IMR-90 (cell line): ENCODE results near the gene DAAM1. TPM values are rescaled to one million over a fixed set of nuclear protein-coding genes. Genes with fewer than 3 reads are reported as not detected.

Source experiments
- ATAC-seq: fragments of 200-7000 bp; cut with Tn5 transposase; 2 replicates; pipeline ENCODE4 v1.9.1; 2020; ENCODE audit warnings: low read depth, mild to moderate bottlenecking, moderate library complexity
- BruUV-seq: library from RNA; stranded (reverse); fragments of 400-500 nt; replicated peaks from 2 replicates; lab custom pipeline; 2021; lab: Mats Ljungman, UMichigan
- CTCF ChIA-PET: fragments of 300-600 bp; formaldehyde crosslinking; extraction: SDS; loops from one replicate; lab custom pipeline; 2021; ENCODE audit warnings: antibody characterized with exemption; lab: Yijun Ruan, JAX
- POLR2A ChIA-PET: fragments of 300-600 bp; sonication (Branson Sonifier 250); formaldehyde crosslinking; loops from one replicate; lab custom pipeline; 2022; ENCODE audit warnings: antibody characterized with exemption; ENCODE audit not compliant: unreplicated experiment; lab: Charles Lee
- DNase-seq: peaks from one replicate; pipeline ENCODE4 v3.0.0; 2013
- H2AFZ ChIP-seq: replicated peaks from 2 replicates; pipeline ENCODE3; 2013; ENCODE audit warnings: low read length, mild to moderate bottlenecking; ENCODE audit not compliant: poor library complexity
- H2AK5ac ChIP-seq: 2 replicates; pipeline ENCODE4 v1.6.1; 2013; ENCODE audit warnings: low read depth, low read length, inconsistent platforms
- H2AK9ac ChIP-seq: replicated peaks from 2 replicates; pipeline ENCODE3; 2013; ENCODE audit warnings: mild to moderate bottlenecking, low read depth, low read length, moderate library complexity; ENCODE audit not compliant: poor library complexity
- H2BK120ac ChIP-seq: 2 replicates; pipeline ENCODE4 v1.6.1; 2013; ENCODE audit warnings: low read depth, low read length, inconsistent platforms
- H2BK15ac ChIP-seq: 3 replicates; pipeline ENCODE4 v1.6.1; 2013; ENCODE audit warnings: low read depth, low read length, inconsistent platforms
- H2BK20ac ChIP-seq: 2 replicates; pipeline ENCODE4 v1.6.1; 2013; ENCODE audit warnings: low read depth, mild to moderate bottlenecking, inconsistent platforms, low read length, moderate library complexity
- H2BK5ac ChIP-seq: 2 replicates; pipeline ENCODE4 v1.6.1; 2013; ENCODE audit warnings: mild to moderate bottlenecking, low read depth, low read length, inconsistent platforms; ENCODE audit not compliant: poor library complexity, severe bottlenecking
- H3K14ac ChIP-seq: replicated peaks from 2 replicates; pipeline ENCODE4 v1.6.1; 2013; ENCODE audit warnings: low read depth, low read length, inconsistent platforms
- H3K18ac ChIP-seq: 2 replicates; pipeline ENCODE4 v1.6.1; 2013; ENCODE audit warnings: low read depth, low read length, control low read depth
- H3K23ac ChIP-seq: 2 replicates; pipeline ENCODE4 v1.6.1; 2013; ENCODE audit warnings: low read depth, low read length, inconsistent platforms
- H3K27ac ChIP-seq: 2 replicates; pipeline ENCODE4 v1.5.1; 2013; ENCODE audit warnings: mild to moderate bottlenecking, control low read depth, low read length; ENCODE audit not compliant: insufficient read depth
- H3K27me3 ChIP-seq: 2 replicates; pipeline ENCODE4 v1.6.1; 2013; ENCODE audit warnings: low read length; ENCODE audit not compliant: control insufficient read depth, insufficient read depth
- H3K36me3 ChIP-seq: 2 replicates; pipeline ENCODE4 v1.6.1; 2013; ENCODE audit warnings: low read length, mixed read lengths; ENCODE audit not compliant: control insufficient read depth, insufficient read depth
- H3K4ac ChIP-seq: 2 replicates; pipeline ENCODE4 v1.6.1; 2013; ENCODE audit warnings: low read depth, low read length, inconsistent platforms
- H3K4me1 ChIP-seq: 2 replicates; pipeline ENCODE4 v1.6.1; 2013; ENCODE audit warnings: low read length, mixed read lengths; ENCODE audit not compliant: control insufficient read depth, insufficient read depth
- H3K4me2 ChIP-seq: 2 replicates; pipeline ENCODE4 v1.6.1; 2013; ENCODE audit warnings: low read depth, mild to moderate bottlenecking, control low read depth, low read length, moderate library complexity
- H3K4me3 ChIP-seq: 2 replicates; pipeline ENCODE4 v1.5.1; 2013; ENCODE audit warnings: low read depth, mild to moderate bottlenecking, control low read depth, low read length, moderate library complexity; ENCODE audit not compliant: insufficient read depth
- H3K56ac ChIP-seq: 2 replicates; pipeline ENCODE4 v1.6.1; 2013; ENCODE audit warnings: low read length, inconsistent platforms; ENCODE audit not compliant: insufficient read depth; ENCODE audit errors: extremely low read depth
- H3K79me1 ChIP-seq, 2 experiments: 2 replicates each; pipeline ENCODE4 v1.6.1; 2013; ENCODE audit warnings: low read length in 2 of 2, inconsistent platforms in 1 of 2, low read depth in 1 of 2
- H3K9ac ChIP-seq: 2 replicates; pipeline ENCODE4 v1.6.1; 2013; ENCODE audit warnings: low read depth, low read length, control low read depth
- H3K9me1 ChIP-seq: 2 replicates; pipeline ENCODE4 v1.6.1; 2013; ENCODE audit warnings: low read length, inconsistent platforms; ENCODE audit not compliant: insufficient read depth
- H3K9me3 ChIP-seq: 2 replicates; pipeline ENCODE4 v1.6.1; 2013; ENCODE audit warnings: low read length; ENCODE audit not compliant: control insufficient read depth, insufficient read depth
- H4K20me1 ChIP-seq: 2 replicates; pipeline ENCODE4 v1.6.1; 2013; ENCODE audit warnings: low read length, inconsistent platforms; ENCODE audit not compliant: insufficient read depth
- H4K5ac ChIP-seq: 2 replicates; pipeline ENCODE4 v1.6.1; 2013; ENCODE audit warnings: mild to moderate bottlenecking, low read depth, low read length, control low read depth
- H4K8ac ChIP-seq, 2 experiments: 2 replicates each; pipeline ENCODE4 v1.6.1; 2013; ENCODE audit warnings: low read depth in 2 of 2, low read length in 2 of 2, control low read depth in 1 of 2, inconsistent platforms in 1 of 2
- H4K91ac ChIP-seq: 2 replicates; pipeline ENCODE4 v1.6.1; 2013; ENCODE audit warnings: low read depth, low read length, inconsistent platforms; ENCODE audit not compliant: insufficient read depth
- CHD1 ChIP-seq: IDR thresholded peaks from 2 replicates; pipeline ENCODE4 v1.6.1; 2012; ENCODE audit warnings: low read depth, low read length, improper control_type of control experiment
- ELK1 ChIP-seq: fragments of 150-350 bp; IDR thresholded peaks from 2 replicates; pipeline ENCODE4 v1.6.1; 2016; ENCODE audit warnings: low read depth, mild to moderate bottlenecking, low read length, moderate library complexity, borderline replicate concordance
- MAFK ChIP-seq: IDR thresholded peaks from 2 replicates; pipeline ENCODE4 v1.6.1; 2012; ENCODE audit warnings: low read depth, low read length, improper control_type of control experiment
- SMC3 ChIP-seq: fragments of 150-350 bp; IDR thresholded peaks from 2 replicates; pipeline ENCODE4 v1.6.1; 2016; ENCODE audit warnings: low read depth, mild to moderate bottlenecking, antibody characterized with exemption, low read length, moderate library complexity
- USF2 ChIP-seq: fragments of 150-350 bp; IDR thresholded peaks from 2 replicates; pipeline ENCODE4 v1.6.1; 2017; ENCODE audit warnings: mild to moderate bottlenecking, antibody characterized with exemption, low read length, low read depth
- WGBS, 2 experiments: methylation state at CpG; one replicate each; pipeline versions ENCODE4 v1.1.5 to v1.1.7; 2013; ENCODE audit warnings: missing lambda C conversion rate in 2 of 2; ENCODE audit not compliant: insufficient read length in 1 of 2; ENCODE audit errors: extremely low coverage in 2 of 2; 5-methylcytosine and 5-hydroxymethylcytosine counted together
- dilution Hi-C: fragments of 300-500 bp; cut with HindIII; formaldehyde crosslinking; loops from one replicate; pipeline ENCODE4 v1.14.3; 2018; ENCODE audit warnings: low sequenced_read_pairs; ENCODE audit not compliant: unreplicated experiment
- in situ Hi-C: fragments of 300-500 bp; cut with MboI; formaldehyde crosslinking; loops from 3 replicates; pipeline ENCODE4 v1.14.3; 2019; ENCODE audit warnings: low sequenced_read_pairs, inconsistent platforms, mixed read lengths
- intact Hi-C: fragments of 100-400 bp; cut with micrococcal nuclease; formaldehyde crosslinking; loops from 2 replicates; pipeline ENCODE4 v1.10.0; 2022
- polyA plus RNA-seq, 3 experiments: library from polyadenylated mRNA; depleted of rRNA; stranded (reverse); fragments of >200 nt; gene quantifications; 2 replicates each; pipeline ENCODE4 v1.2.3, GENCODE V29; 2012; ENCODE audit warnings: low replicate concordance in 1 of 3
- total RNA-seq: library from RNA; depleted of rRNA; stranded (reverse); fragments of >200 nt; gene quantifications from 2 replicates; pipeline ENCODE4 v1.2.3, GENCODE V29; 2012

DAAM1 gene
- total and polyA plus RNA-seq, 2 of the 4 experiments (the other 2 are of a cell fraction), result 4.8 to 5.4 TPM

- Histone ChIP-seq H3K4me1 (peaks cover 4% of the 10 kb centered on the region), H2AFZ (peak overlapping the region; percentile 98), H4K8ac (peak overlapping the region in 1 of 2 experiments; percentile 20; a peak in 1 of 4 replicates), H3K27ac (peak overlapping the region; percentile 43), H3K56ac (no peak overlapping the region), H3K14ac (peak overlapping the region; percentile 51; the same call in 1 of the 2 replicates), H3K4ac (no peak overlapping the region), H3K4me3 (peak overlapping the region; percentile 77), H3K9ac (peak overlapping the region; percentile 68), H3K9me3 (no peaks in the 10 kb centered on the region), H2AK5ac (no peak overlapping the region), H3K27me3 (peaks cover 16% of the 10 kb centered on the region), H3K23ac (peak overlapping the region; percentile 34), H3K79me1 (peaks cover 12 to 19% of the 10 kb centered on the region in 2 experiments; a peak in 2 of 4 replicates), H4K5ac (no peak overlapping the region), H4K20me1 (no peaks in the 10 kb centered on the region), H4K91ac (no peak overlapping the region), H2AK9ac (peak overlapping the region; percentile 76), H2BK20ac (no peak overlapping the region; the same call in 1 of the 2 replicates), H3K4me2 (peak overlapping the region; percentile 98), H3K18ac (no peak overlapping the region), H2BK120ac (peak overlapping the region; percentile 32; the same call in 1 of the 2 replicates), H2BK15ac (no peak overlapping the region), H3K9me1 (peaks cover 3% of the 10 kb centered on the region; the same call in 1 of the 2 replicates), H2BK5ac (no peak overlapping the region), H3K36me3 (no peaks in the 10 kb centered on the region)
- dilution Hi-C loops, result no loop called here
- 0% methylated on average over 17 of the region's 43 CpGs; no CpG with 5 or more reads in 1 of the 2 experiments for WGBS, 2 experiments
- TF ChIP-seq SMC3 (no peak), ELK1 (no peak), USF2 (no peak), CHD1 (no peak), MAFK (no peak)
- in situ Hi-C loops, result no loop called here
- peak; percentile 38 for ATAC-seq
- CTCF ChIA-PET, result no interaction called here
- no peak for DNase-seq
- POLR2A ChIA-PET, result no interaction called here
- intact Hi-C loops, result loop anchor here (2.0 kb wide), 3 partner anchors 59 to 251 kb away; no protein-coding TSS in a partner anchor
- no TSS peak for BruUV-seq
These were observed 536 bp upstream of the DAAM1 start for GRCh38 chr14:59187802-59188460.
